ENCODE results near the gene CIROP. TPM values are rescaled to one million over a fixed set of nuclear protein-coding genes. Genes with fewer than 3 reads are reported as not detected.

The CIROP gene
- total RNA-seq, 1 experiment from 2014 or later = not detected

DNA sequence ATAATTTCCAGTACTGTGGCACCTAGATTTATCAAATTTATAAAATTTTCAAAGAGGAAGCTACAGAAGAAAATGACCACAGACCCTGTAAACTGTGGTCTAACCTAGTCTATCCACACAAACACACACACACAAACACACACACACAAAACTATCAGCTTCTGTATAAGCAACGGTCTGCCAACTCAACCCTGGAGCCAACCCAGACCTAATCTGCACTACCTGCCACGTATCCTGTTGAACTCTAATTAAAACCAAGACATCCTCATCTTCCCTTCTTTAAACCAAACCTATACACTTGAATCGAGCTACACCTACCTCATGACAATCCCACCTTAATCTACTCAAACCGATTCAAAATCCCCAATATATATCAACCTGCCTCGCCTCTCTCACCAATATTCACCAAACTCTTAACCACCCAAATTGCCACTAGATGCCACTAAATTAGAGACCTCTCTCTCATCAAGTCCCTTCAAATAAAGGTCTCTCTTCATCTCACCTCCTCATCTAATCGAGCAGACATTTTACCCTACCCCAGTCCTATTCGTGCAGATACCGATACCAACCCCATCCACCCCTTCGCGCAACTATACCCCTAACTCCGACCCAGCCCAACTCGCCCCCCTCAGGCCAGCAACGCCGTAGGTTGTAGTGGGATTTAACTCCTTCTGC lies 10.7 kb downstream of the CIROP start:
- DNase-seq (ENCODE audit: low spot score) = no peak

DNA sequence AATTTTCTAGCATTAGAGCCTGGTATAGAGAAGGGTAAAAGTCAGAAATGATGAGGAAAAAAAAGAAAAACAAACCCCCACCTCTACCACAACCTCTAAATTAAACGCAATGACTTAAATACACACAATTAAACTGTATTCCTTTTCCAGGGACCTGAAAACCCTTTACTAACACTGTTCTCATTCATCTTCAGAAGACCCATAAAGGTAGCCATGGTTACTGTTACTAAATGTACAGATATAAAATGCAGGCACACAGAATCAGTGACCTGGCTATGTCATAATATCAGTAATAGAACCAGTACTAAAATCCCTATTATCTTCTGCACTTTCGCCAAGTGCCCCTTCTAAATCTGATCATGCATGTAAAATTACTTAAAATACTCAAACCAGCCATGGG lies 11.3 kb downstream of the CIROP start:
- no peak for DNase-seq (ENCODE audit: low spot score)

DNA sequence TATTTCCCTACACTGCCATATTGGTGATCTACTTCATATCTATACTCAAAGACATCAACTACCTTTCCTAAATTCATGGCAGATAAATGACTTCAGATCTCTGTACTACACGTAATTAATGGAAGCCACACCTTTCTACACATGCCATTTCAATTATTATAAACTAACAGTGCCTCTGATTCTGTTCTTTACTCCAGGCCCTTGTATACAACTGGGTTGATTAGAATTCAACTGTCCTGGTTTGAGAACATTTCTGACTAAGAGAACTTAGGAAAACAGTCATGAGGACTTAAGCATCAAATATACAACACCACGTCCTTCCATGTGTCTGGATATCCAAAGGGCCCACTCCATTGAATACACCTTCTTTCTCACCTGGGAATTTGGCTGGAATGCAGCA lies 11.7 kb downstream of the CIROP start:
- DNase-seq (ENCODE audit: low spot score) = no peak

DNA sequence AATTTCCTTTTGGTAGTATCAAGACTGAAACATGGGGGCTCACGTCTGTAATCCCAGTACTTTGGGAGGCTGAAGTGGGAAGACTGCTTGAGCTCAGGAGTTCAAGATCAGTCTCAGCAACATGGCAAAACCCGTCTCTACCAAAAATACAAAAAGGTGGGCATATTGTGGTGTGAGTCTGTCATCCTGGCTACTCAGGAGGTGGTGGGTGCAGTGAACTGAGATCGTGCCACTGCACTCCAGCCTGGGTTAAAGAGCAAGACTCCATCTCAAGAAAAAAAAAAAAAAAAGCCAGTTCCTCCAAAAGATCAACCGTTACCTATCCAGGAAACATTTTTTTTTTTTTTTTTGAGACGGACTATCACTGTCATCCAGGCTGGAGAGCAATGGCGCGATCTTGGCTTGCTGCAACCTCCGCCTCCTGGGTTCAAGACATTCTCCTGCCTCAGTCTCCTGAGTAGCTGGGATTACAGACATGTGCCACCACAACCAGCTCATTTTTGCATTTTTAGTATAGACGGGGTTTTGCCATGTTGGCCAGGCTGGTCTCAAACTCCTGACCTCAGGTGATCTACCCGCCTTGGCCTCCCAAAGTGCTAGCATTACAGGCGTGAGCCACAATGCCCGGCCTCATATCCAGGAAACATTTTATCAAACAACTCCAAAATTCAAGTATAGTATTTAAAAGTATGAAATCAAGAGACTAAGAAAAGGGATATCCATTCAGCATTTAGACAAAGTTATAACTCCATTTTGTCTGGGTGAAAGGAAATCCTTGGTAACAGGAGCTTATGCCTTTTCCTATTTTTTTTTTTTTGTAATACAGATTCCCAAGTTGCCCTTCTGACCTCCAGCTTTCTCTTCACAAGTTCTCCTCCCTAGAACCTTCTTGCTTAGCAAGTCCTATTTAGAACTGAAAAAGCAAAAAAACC lies 13.2 kb downstream of the CIROP start:
- no peak for DNase-seq (ENCODE audit: low spot score)

DNA sequence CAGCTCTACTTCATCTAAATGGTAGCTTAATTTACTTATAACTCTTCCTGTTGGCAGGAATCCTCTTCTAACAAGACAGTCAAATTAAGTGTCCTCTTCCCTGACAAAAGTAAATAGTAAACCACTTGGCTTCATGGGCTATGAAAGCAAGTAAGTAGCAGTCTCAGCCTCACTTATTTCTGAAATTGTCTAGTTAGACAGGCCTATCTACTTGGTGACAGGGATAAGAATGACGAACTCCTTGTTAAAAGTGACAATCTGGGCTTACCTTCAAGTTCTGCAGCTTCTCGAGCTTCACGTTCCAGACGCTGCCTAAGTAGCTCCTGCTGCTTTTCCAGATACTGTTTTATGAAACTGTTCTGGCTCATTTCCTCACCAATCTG lies 14.5 kb downstream of the CIROP start:
- no peak for DNase-seq (ENCODE audit: low spot score)

DNA sequence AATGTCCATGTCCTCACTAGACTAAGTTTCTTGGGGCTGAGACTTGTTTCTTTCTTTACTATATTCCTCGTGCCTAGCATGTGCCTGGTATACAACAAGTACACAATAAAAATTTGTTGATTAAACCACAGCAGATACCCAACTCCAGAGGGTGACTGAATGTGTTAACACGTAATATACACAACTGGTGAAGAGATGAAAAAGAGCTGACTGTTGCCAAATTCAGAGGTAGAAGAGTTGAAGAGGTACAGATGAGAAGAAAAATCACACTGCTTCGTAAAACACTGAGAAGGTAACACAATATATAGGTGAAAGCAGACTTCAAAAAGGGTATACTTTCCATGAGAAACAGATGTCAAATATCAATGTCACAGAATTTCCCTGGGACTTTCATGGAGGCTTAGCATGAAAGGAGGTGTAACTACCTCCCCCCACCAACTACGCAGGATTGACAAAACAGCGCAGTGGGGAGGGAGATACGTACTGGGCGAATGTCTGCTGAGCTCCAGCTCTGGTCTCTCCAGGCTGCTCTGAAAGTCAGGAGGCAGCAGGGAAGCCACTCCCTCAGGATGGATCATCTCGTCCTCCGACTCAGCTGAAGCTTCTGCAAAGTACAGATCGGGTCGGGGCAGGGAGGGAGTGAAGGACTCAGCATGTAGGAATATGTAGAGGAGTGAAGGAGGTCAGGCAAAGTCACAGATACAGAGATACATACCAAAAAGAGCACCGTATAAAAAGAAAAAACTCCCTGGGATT lies 15.1 kb downstream of the CIROP start:
- DNase-seq (ENCODE audit: low spot score) = no peak

DNA sequence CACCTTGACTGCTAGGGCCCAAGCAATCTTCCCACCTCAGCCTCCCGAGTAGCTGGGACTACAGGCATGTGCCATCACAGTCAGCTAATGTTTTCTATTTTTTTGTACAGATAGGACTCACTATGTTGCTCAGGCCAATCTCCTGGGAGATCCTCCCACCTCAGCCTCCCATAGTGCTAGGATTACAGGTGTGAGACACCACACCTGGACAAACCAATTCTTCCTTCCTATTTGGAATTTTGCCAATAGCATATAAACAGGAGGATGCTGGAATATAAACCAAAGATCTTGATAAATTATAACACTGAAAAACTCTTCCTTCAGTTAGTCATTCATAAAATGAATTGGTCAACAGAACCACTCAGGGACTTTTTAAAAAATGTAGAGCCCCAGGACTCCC lies 18.2 kb downstream of the CIROP start:
- DNase-seq (ENCODE audit: low spot score) = no peak

DNA sequence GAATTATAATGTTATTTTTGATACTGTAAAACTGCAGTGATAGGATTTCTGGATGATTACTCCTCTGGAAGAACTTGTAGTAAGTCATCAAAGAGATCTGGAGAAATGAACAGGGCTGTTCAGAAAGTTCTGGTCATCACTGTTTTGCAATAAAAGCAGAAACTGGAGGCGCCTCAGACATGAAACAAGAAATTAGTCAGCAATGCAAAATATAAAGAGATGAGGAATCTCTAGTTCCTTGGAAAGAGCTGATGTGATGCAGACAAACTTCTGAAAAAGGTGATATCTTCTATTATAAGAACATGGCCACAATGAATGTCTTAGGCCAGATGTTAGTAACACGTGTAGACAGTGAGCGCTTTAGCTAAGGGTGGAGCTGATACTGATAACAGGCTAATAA lies 19.3 kb downstream of the CIROP start:
- no peak for DNase-seq (ENCODE audit: low spot score)

DNA sequence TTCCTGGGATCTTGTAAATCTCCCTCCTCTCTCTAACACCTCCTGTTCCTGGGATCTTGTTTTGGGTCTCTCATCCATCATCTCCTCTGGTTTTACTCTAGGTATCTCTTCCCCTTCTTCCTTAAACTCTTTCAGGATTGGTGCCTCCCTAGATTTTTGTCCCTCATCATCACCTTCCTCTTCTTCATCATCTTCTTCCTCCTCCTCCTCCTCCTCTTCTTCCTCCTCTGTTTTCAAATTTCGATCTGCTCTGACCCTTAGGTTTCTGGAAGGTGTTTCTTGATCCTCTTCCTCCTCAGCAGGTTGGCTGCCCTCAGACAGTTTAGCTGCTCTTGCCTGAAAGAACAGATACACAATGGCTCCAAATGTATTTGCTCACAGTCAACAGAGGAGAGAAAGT lies 24.3 kb downstream of the CIROP start:
- DNase-seq (ENCODE audit: low spot score) = no peak

DNA sequence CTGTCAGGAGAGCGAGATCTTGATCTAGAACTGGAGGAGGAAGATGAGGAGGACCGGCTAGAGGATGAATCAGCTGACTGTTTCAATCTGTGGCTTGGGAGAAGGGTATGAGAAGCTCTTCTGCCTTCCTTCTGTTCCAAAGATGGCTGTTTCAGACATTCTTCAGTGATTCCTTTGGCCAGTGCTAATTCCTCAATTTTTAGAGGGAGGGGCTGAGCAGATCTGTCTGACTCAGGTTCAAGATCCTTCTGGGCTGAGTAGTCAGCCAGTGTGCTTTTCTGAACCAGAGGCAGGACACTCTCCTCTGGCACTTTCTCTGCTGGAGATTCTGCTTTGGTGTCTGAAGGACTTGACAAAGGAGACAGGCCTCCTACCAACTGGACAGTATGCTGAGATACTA lies 25.1 kb downstream of the CIROP start:
- no peak for DNase-seq (ENCODE audit: low spot score)

DNA sequence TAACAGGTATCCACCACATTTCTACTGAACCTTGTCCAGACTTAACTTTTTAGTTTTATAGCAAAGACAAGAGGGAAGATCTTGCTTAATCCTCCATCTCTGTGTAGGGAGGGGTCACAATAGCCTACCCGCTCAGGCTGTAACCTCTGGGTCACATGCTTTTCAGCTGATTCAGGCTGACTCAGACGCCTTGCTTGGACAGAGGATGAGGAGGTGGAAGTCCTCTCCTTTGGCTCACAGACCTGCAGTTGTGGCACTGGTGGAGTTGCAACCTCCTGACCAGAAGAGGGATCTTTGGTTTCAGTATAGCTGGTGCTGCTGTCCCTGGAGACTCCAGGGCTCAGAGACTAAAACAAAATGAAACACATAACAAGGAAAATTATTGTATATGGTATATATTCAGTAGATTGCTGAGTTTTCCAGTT lies 26.1 kb downstream of the CIROP start:
- peak; percentile 19 for DNase-seq (ENCODE audit: low spot score)

DNA sequence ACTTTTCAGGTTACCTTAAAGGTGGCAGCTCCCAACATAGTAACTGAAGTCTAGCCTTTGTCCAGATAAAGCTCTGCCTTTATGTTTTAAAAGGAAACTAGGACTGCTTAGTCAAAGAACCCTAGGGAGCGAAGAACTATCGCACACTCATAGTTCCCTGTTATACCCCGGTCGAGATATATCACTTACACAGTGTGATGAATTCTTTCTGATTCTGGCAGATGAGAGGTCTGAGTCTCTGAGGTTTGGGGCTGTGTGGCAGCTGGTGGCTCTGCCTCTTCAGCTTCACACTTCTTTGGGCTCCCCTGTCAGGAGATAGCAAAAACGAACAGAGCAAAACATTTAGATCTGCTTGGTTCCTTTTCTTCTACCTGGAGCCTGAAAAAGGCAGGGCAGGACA lies 26.8 kb downstream of the CIROP start:
- no peak for DNase-seq (ENCODE audit: low spot score)

DNA sequence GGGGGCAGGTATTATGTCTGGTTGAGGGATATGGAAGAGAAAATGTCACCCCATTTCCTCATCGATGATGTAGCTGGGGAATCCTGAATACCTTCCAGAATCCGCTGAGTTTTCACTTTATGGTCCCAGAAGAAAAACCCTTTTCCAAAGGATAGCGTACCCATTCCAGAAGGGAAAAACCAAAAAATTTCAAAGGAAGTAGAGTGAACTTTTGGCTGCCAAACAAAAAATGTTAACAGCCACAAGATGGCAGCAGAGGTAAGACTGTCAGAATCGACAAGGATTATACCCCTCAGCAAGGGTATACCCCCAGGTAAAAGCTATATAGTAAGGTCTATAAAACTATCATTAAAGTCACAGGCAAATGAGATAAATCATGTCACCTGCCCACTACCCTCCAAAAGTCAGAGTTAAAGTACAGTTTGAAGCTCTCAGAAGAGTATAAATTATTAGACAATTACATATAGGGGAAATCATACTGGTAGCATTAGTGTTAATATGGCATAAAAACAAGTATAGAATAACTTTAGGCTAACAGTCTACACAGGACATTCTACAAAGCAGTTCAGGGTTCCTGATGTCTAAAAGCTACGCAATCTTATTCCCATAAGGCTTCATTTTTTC lies 27.9 kb downstream of the CIROP start:
- DNase-seq (ENCODE audit: low spot score) = peak; percentile 30

DNA sequence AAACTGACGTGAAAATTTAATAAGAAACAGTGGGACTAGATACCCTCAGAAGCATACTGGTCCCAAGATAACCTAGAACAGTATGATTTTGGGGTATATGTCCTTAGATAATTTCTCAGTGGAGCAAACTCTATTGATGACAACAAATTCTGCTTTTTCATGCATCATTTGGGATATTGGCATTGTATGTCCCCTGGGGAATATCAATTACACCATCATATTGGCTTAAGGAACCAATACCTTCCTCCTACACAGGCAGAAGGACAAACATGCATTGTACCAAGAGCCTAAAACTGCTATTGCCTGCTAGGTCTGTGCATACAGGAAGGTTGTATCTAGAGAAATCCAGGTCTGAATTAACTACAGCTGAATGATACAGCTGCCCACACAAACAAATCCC lies 29.9 kb downstream of the CIROP start:
- DNase-seq (ENCODE audit: low spot score) = no peak

DNA sequence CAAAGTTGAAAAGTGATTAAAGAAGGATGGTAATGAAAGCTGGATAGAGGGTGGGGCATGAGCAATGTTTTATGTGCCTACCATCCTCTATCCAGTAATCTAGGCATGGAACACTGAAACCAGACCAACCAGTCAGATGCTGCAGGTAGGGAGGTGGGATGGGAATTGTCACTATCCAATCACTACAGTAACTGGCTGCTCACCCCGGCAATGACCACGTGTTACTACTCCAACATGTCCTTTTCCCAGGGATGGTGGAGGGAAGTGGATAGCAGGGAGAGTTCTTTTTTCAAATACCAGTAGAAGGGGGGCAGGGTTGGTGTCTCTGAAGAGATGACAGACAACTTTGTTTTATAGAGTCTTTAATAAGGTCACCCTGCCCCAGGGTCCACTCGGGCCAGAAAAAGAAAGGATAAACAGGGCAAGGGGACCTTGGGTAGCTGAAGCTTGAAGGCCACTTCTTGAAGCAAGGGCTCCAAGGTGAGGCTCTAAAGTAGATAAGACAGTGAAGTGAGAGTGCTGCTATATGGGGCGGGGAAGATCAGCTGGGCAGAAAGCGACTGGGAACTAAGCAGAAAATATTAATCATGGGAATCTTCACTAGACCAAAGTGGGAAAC lies 32.8 kb downstream of the CIROP start:
- DNase-seq (ENCODE audit: low spot score) = peak; percentile 59

DNA sequence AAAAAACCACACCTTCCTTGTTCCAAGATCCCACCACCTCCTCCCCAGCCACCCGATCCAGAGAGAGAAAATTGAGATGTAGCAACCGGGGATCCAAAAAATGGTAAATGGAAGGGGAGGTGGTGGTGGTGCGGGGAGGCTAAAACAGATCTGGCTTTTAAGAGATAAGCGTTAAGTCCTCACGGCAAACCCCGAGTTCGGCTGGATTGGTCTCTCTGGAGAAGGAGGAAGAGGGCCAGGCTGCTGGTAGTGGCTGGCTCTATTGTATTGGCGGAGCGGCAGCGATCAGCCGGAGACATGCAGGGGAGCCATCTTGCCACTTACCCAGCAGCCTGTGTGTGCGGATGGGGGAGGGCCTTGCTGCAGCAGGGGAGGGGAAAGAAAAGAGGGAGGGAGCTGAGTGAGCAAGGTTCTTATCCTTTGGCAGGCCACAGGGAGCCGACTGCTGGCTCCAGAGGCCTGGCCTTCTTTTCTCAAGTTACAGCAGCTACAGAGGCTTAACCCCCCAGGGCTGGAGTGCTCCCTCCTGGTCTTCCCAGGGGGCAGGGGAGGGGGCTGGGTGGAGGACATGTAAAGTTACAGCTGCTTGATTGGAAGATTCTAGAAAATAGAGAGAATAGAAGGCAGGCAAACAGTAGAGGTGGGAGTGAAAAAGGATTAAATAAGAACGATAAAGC lies 33.4 kb downstream of the CIROP start:
- DNase-seq (ENCODE audit: low spot score) = peak; percentile 68

DNA sequence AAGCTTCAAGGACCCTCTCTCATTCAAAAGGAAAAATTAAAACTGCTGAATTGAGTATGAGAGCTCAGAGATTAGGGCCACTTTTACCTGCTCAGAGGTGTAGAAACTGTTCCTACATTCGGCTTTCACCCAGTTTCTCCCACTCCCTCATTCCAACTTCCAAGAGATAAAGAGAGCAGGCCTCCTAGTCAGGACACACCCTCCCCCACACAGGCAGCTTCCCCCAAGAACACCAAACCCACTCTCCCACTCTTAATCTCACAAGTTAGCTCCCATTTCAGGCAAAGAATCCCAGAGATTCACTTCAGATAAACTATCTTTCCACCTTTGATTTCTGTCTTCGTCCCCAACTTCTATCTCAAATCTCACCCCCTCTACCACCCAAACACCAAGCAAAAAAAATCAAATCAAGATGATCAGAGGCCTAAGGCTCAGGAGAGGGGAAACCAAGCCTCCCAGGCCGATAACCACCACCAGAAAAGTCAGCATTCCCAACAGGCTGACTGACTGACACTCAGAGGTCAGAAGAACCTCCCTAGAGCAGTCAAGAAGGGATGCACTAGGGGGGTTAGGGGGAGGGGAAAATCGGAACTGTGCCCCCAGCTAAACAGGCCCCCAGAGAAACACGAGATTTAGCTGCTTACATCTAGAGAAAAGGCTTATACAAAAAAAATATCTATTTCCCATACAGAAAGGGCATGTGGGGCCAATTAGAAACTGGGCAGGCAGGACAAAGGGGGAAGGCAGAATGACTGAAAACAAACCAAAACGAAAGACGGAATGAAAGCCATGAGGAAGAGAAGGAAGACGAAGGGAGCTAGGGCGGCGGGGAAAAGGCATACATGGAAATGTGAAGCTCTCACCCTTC lies 34.3 kb downstream of the CIROP start:
- no peak for DNase-seq (ENCODE audit: low spot score)

DNA sequence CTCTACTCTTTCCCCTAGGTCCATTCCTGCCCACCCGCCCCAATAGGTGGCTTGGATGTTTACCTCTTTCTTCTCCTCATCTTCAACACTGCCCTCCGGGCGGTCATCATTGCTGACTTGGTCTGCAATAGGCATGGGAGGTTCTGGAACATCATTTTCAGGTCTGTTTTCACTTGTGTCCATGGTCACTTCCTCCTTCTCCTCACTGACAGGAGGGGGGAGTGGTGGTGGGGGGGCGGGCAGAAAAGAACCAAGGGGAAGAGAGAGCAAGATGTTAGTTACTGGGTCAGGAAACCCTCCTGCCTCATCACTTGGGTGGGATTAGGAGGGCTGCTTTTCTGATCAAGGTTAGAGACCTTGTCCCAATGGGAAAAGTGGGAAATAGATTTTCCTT lies 35.4 kb downstream of the CIROP start:
- DNase-seq (ENCODE audit: low spot score) = no peak

DNA sequence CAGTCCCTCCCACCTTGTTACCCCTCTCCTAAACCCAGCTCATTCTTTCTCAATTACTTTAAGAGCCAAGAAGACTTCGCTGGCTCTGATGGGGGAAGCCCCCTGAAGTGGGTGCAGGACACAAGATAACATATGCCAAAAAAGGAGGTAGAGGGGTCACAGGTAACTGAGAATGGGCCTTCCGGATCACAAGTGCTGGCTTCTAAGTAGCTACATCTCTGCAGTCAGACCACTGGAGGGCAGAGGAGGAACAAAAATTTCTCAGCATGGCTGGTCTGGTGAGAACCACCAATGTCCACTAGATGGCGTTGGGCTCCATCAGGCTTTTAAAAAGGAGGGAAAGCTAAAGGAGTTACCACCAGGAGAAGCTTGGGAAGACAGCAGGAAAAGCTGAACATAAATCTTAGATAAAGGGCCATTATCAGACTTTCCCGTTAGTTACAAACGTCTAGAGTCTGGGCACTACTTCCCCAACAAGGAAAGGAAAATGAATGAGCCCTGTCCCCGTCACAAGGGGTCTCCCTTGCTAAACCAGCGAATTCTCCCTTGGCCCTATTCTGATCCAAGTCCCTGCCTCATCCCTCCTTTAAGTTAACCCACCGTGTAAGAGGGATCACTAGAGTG lies 35.9 kb downstream of the CIROP start:
- peak; percentile 93 for DNase-seq (ENCODE audit: low spot score)

All from HT-29 (cell line).